GM06990 (cell line): ENCODE data around the gene KLHL6.
"Not testable (repeated sequence)": the region's sequence is repeated elsewhere in the genome, so short reads cannot be mapped to it uniquely, and the experiment has no call there.

Experiments used
- DNase-seq: peaks from one replicate; pipeline ENCODE4 v3.0.0-alpha.2; 2011; ENCODE audit not compliant: insufficient read length; ENCODE audit errors: extremely low read depth
- H3K27me3 ChIP-seq: replicated peaks from 2 replicates; pipeline ENCODE4 v1.6.0; 2011; ENCODE audit warnings: low read length; ENCODE audit not compliant: control insufficient read depth, insufficient read depth
- H3K36me3 ChIP-seq: 2 replicates; pipeline ENCODE4 v1.5.1; 2011; ENCODE audit warnings: low read length; ENCODE audit not compliant: control insufficient read depth, insufficient read depth
- H3K4me3 ChIP-seq: replicated peaks from 2 replicates; pipeline ENCODE4 v1.5.1; 2011; ENCODE audit warnings: low read depth, mild to moderate bottlenecking, control low read depth, low read length
- TF ChIP-seq, protein P1 (sequence below): IDR thresholded peaks from 2 replicates; pipeline ENCODE4 v1.5.1; 2011; ENCODE audit warnings: low read length, control low read depth, mild to moderate bottlenecking, inconsistent platforms; ENCODE audit not compliant: insufficient read depth, poor library complexity, severe bottlenecking

The KLHL6 gene

DNA sequence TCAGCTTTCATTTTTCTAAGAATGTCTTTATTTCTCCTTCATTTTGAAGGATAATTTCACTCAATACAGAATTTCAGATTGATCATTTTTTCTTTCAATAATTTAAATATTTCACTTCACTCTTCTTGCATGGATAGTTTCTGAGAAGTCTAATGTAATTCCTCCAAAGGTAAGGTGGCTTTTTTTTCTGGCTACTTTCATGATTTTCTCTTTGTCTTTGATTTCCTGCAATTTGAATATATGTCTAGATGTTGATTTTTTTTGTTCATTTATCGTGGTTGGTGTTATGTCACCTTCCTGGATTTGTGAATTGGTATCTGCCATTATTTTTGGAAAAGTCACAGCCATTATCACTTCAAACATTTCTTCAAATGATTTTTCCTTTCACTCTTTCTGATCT, 112.5 kb downstream of the KLHL6 start:
- no peak for DNase-seq
- TF ChIP-seq, protein P1, sequence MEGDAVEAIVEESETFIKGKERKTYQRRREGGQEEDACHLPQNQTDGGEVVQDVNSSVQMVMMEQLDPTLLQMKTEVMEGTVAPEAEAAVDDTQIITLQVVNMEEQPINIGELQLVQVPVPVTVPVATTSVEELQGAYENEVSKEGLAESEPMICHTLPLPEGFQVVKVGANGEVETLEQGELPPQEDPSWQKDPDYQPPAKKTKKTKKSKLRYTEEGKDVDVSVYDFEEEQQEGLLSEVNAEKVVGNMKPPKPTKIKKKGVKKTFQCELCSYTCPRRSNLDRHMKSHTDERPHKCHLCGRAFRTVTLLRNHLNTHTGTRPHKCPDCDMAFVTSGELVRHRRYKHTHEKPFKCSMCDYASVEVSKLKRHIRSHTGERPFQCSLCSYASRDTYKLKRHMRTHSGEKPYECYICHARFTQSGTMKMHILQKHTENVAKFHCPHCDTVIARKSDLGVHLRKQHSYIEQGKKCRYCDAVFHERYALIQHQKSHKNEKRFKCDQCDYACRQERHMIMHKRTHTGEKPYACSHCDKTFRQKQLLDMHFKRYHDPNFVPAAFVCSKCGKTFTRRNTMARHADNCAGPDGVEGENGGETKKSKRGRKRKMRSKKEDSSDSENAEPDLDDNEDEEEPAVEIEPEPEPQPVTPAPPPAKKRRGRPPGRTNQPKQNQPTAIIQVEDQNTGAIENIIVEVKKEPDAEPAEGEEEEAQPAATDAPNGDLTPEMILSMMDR, result no peak
- no peaks in the 10 kb centered on the region for H3K27me3 ChIP-seq

DNA sequence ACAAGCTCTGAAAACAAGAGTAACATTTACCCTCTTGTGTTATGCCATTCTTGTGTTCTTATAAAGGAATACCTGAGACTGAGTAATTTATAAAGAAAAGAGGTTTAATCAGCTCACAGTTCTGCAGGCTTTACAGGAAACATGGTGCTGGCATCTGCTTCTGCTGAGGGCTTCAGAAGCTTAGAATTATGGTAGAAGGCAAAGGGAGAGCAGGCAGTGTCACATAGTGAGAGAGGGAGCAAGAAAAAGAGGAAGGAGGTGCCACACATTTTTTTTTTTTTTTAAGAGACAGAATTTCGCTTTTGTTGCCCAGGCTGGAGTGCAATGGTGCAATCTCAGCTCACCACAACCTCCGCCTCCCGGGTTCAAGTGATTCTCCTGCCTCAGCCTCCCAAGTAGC, 115.0 kb downstream of the KLHL6 start:
- not testable (repeated sequence) for H3K36me3 ChIP-seq, H3K4me3 ChIP-seq, DNase-seq, H3K27me3 ChIP-seq

More for the DNA sequence above, 112.5 kb downstream of the KLHL6 start:
- Histone ChIP-seq H3K36me3 (no peaks in the 10 kb centered on the region), H3K4me3 (no peak overlapping the region)

GRCh38 chr3:183439515-183439914, 116.0 kb downstream of the KLHL6 start:
- Histone ChIP-seq H3K4me3 (no peak overlapping the region), H3K36me3 (no peaks in the 10 kb centered on the region), H3K27me3 (no peaks in the 10 kb centered on the region)
- no peak for DNase-seq
- TF ChIP-seq, protein P1, result no peak

DNA sequence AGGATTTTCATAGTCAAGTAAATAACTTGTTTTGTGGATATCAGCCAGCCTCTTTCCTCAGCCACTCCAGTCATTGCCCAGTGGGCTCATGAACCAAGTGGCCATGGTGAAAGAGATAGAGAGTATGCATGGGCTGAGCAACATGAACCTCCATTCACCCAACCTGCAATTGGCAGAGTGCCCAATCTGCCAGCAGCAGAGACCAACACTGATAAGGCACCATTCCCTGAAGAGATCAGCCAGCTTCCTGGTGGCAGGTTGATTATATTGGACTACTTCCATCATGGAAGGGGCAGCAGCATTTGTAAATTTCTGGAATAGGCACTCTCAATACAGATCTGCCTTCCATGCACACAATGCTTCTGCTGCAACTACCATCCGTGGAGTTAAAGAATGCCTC, 116.8 kb downstream of the KLHL6 start:
- TF ChIP-seq, protein P1, result no peak
- no peak for DNase-seq
- Histone ChIP-seq H3K27me3 (no peaks in the 10 kb centered on the region), H3K36me3 (no peaks in the 10 kb centered on the region), H3K4me3 (no peak overlapping the region)

- Histone ChIP-seq H3K27me3 (no peaks in the 10 kb centered on the region), H3K36me3 (no peaks in the 10 kb centered on the region), H3K4me3 (no peak overlapping the region)
- DNase-seq, result no peak
- TF ChIP-seq, protein P1, result no peak
Measured at GRCh38 chr3:183437666-183438564, 117.6 kb downstream of the KLHL6 start.
